Thymus (tissue), 14 donors: ENCODE results near the gene KCNJ14. TPM values are rescaled to one million over a fixed set of nuclear protein-coding genes. Genes with fewer than 3 reads are reported as not detected.

Experiments used
- DNase-seq, 9 donors: peaks; one replicate each; pipeline ENCODE4 v3.0.0-alpha.2; 2013; ENCODE audit warnings: low spot score in 9 of 9, low read depth in 6 of 9, missing footprints in 1 of 9
- H3K27ac ChIP-seq, 2 donors: one replicate each; pipeline ENCODE4 v1.5.1; 2013; ENCODE audit warnings: control low read depth in 1 of 2, low read depth in 1 of 2, low read length in 1 of 2, mild to moderate bottlenecking in 1 of 2, moderate library complexity in 1 of 2
- H3K27me3 ChIP-seq, 2 donors: one replicate each; pipeline ENCODE4 v1.5.1; 2013; ENCODE audit warnings: low read length in 1 of 2; ENCODE audit not compliant: control insufficient read depth in 2 of 2, insufficient read depth in 1 of 2
- H3K36me3 ChIP-seq, 2 donors: one replicate each; pipeline ENCODE4 v1.5.1; 2013; ENCODE audit warnings: low read length in 1 of 2, mild to moderate bottlenecking in 1 of 2, moderate library complexity in 1 of 2; ENCODE audit not compliant: control insufficient read depth in 2 of 2, insufficient read depth in 2 of 2
- H3K4me1 ChIP-seq, 2 donors: one replicate each; pipeline ENCODE4 v1.5.1; 2013; ENCODE audit warnings: low read length in 2 of 2; ENCODE audit not compliant: control insufficient read depth in 2 of 2, insufficient read depth in 2 of 2
- H3K4me3 ChIP-seq, 2 donors: one replicate each; pipeline ENCODE4 v1.5.1; 2013; ENCODE audit warnings: low read length in 2 of 2, control low read depth in 1 of 2, mild to moderate bottlenecking in 1 of 2
- H3K9me3 ChIP-seq, 2 donors: one replicate each; pipeline ENCODE4 v1.5.1; 2013; ENCODE audit warnings: low read length in 1 of 2, mild to moderate bottlenecking in 1 of 2; ENCODE audit not compliant: control insufficient read depth in 2 of 2, insufficient read depth in 1 of 2
- WGBS: extraction: QIAGEN DNeasy Blood & Tissue Kit; methylation state at CpG from one replicate; pipeline ENCODE4 v1.1.7; 2013; 5-methylcytosine and 5-hydroxymethylcytosine counted together
- long read RNA-seq, 10 donors: transcript quantifications; one replicate each; lab custom pipeline, GENCODE V29; 2026
- polyA plus RNA-seq: library from polyadenylated mRNA; stranded (reverse); fragments of 200-250 nt; gene quantifications from one replicate; pipeline ENCODE4 v1.2.3, GENCODE V29; 2013
- total RNA-seq: library from RNA; stranded (reverse); fragments of 120-200 nt; gene quantifications from one replicate; pipeline ENCODE4 v1.2.4, GENCODE V29; 2013
- donor health status: healthy.

The KCNJ14 gene
- total RNA-seq, result 0.19 TPM
- 0.78 TPM for polyA plus RNA-seq
- long read RNA-seq, donor 1, result 0 reads
- long read RNA-seq, donor 2, result 0 reads
- long read RNA-seq, donor 3, result 0 reads
- long read RNA-seq, donor 4, result 0 reads
- long read RNA-seq, donor 5, result 0 reads
- long read RNA-seq, donor 6, result 0 reads
- long read RNA-seq, donor 7, result 0 reads
- long read RNA-seq, donor 8, result 0 reads
- long read RNA-seq, donor 9, result 0 reads
- long read RNA-seq, donor 10, result 0 reads

DNA sequence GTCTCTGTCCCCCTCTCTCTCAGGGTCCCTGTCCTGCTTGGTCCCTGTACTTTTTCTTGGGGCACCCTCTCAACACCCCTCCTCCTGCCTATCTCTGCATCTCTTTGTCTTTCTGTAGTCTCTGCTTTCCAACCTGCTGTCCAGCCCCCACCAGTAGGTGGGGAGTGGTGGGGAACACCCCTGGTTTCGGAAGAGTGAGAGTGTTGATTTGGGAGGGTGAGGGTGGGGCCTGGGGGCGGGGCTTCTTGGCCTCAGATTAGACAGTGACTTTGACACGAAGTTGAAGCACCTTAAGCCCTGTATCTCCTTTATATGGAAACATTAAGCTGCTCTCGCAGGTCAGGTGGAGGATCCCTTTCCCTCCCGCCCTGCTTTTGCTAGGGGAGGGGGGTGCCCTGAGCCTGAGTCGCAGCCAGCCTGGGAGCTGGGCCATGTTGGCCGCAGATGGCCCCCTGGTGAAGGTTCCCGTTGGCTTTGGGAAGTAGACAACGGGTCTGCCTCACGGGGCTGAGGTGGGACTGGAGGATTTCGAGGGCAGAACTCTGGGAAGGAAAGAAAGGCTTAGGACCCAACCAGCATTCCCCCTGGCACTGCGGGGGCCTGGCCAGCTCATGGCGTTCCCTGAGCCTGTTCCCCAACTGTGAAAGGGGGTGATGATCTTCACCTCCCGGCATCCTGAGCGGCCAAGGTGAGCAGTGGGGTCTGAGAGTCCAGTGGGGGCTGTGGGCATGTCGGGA, at the start of gene KCNJ14:
KCNJ14 (plus strand) TSS at position 404 of the 737 bp plus-strand sequence. CDS start 6,151 bp downstream, outside the sequence.
- Histone ChIP-seq H3K27ac (no peak within 1 kb of the TSS), H3K4me3 (no peak within 1 kb of the TSS), H3K36me3 (peaks cover 60 to 63% of the 10 kb centered on the region in 2 donors), H3K4me1 (no peaks in the 10 kb centered on the region), H3K27me3 (no peaks in the 10 kb centered on the region), H3K9me3 (no peaks in the 10 kb centered on the region)
- WGBS, result 95% methylated on average over 16 of the region's 16 CpGs
- DNase-seq, result no peak

DNA sequence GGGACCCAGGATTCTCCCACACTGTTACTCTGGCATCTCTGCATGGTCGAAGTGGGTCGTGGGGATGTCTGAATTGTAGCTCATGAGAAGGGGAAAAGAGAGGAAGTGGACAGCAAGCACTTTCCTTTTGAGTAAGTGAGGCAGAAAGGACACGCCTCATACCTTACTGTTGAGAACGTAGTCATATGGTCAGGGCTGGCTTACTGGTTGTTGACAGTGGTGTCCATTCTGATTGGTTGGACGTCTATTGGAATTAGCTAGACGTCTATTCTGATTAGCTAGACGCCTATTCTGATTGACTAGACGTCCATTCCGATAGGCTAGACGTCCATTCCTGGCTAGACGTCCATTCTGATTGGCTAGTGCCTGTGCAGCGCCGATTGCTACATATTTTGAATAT, 49.5 kb upstream of the KCNJ14 start:
- no peaks in the 10 kb centered on the region for H3K36me3 ChIP-seq
- H3K27me3 ChIP-seq, result peaks cover 0 to 20% of the 10 kb centered on the region in 2 donors
- WGBS, result 85% methylated on average over 13 of the region's 13 CpGs
- no peak for DNase-seq
- H3K27ac ChIP-seq, result no peak overlapping the region
- no peak overlapping the region for H3K4me3 ChIP-seq
- H3K9me3 ChIP-seq, result no peaks in the 10 kb centered on the region
- peaks cover 0 to 3% of the 10 kb centered on the region in 2 donors for H3K4me1 ChIP-seq

DNA sequence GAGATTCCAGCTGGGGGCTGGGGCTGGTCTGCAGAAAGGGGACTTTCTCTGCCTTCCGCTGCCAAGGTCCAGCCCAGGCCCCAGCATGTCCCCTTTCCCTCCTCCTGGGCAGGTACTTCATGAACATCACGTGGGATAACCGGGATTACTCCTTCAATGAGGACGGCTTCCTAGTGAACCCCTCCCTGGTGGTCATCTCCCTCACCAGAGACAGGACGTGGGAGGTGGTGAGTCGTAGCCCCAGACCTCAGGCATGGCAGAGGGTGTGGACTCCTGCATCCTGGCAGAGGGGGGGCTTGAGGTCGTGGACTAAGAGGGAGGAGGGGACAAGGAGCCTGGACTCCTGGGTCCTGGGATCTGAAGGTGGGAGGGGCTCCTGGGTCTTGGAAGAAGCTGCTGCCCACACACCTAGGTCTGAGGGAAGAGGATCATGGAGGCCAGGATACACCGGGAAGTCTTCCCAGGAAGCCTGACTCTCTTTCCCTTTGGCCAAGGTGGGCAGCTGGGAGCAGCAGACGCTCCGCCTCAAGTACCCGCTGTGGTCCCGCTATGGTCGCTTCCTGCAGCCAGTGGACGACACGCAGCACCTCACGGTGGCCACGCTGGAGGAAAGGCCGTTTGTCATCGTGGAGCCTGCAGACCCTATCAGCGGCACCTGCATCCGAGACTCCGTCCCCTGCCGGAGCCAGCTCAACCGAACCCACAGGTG, 41.3 kb upstream of the KCNJ14 start:
- no peak for DNase-seq
- Histone ChIP-seq H3K4me1 (peaks cover 0 to 9% of the 10 kb centered on the region in 2 donors), H3K4me3 (no peak overlapping the region), H3K27ac (no peak overlapping the region), H3K27me3 (peaks cover 10 to 46% of the 10 kb centered on the region in 2 donors), H3K9me3 (peaks cover 0 to 2% of the 10 kb centered on the region in 2 donors), H3K36me3 (no peaks in the 10 kb centered on the region)
- WGBS, result 70% methylated on average over 24 of the region's 24 CpGs

- WGBS, result 10% methylated on average over 14 of the region's 14 CpGs
- Histone ChIP-seq H3K27ac (no peak overlapping the region), H3K9me3 (peaks cover 0 to 2% of the 10 kb centered on the region in 2 donors), H3K4me3 (no peak overlapping the region), H3K36me3 (no peaks in the 10 kb centered on the region), H3K27me3 (peaks cover 10 to 46% of the 10 kb centered on the region in 2 donors), H3K4me1 (peaks cover 0 to 13% of the 10 kb centered on the region in 2 donors)
- peak in 4 of 9 donors; percentile 19 to 55 (median 50) for DNase-seq
Measured at GRCh38 chr19:48415395-48415794, 40.0 kb upstream of the KCNJ14 start.

DNA sequence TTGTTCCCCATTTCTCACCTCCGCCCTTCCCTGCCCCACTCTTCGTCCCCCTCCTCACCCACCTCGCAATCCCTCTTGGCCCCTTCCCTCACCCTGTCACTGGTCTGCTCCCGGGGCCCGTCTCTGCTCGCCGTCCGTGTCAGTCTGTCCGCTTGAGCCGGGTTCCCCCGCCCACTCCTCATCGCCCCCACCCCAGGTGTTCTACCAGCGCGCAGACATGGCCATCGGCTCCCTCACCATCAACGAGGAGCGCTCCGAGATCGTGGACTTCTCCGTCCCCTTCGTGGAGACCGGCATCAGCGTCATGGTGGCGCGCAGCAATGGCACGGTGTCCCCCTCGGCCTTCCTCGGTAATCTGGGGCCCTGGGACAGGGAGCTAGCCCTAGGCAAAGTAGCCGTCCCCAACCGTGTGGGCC, 39.6 kb upstream of the KCNJ14 start:
- Histone ChIP-seq H3K27me3 (peaks cover 10 to 46% of the 10 kb centered on the region in 2 donors), H3K27ac (no peak overlapping the region), H3K4me3 (no peak overlapping the region), H3K4me1 (peaks cover 0 to 13% of the 10 kb centered on the region in 2 donors), H3K9me3 (peaks cover 0 to 2% of the 10 kb centered on the region in 2 donors), H3K36me3 (no peaks in the 10 kb centered on the region)
- DNase-seq, result no peak
- 35% methylated on average over 30 of the region's 30 CpGs for WGBS

- no peak for DNase-seq
- Histone ChIP-seq H3K9me3 (peaks cover 0 to 2% of the 10 kb centered on the region in 2 donors), H3K4me3 (no peak overlapping the region), H3K36me3 (no peaks in the 10 kb centered on the region), H3K27ac (no peak overlapping the region), H3K4me1 (peaks cover 0 to 13% of the 10 kb centered on the region in 2 donors), H3K27me3 (peaks cover 10 to 46% of the 10 kb centered on the region in 2 donors)
- WGBS, result 93% methylated on average over 7 of the region's 7 CpGs
Measured at GRCh38 chr19:48417421-48417820, 38.0 kb upstream of the KCNJ14 start.

- peaks cover 10 to 45% of the 10 kb centered on the region in 2 donors for H3K27me3 ChIP-seq
- H3K27ac ChIP-seq, result no peak overlapping the region
- peaks cover 0 to 13% of the 10 kb centered on the region in 2 donors for H3K4me1 ChIP-seq
- H3K36me3 ChIP-seq, result no peaks in the 10 kb centered on the region
- peaks cover 0 to 2% of the 10 kb centered on the region in 2 donors for H3K9me3 ChIP-seq
- WGBS, result 78% methylated on average over 6 of the region's 6 CpGs
- DNase-seq, result no peak
- H3K4me3 ChIP-seq, result no peak overlapping the region
Measured at GRCh38 chr19:48418317-48419064, 36.9 kb upstream of the KCNJ14 start.

DNA sequence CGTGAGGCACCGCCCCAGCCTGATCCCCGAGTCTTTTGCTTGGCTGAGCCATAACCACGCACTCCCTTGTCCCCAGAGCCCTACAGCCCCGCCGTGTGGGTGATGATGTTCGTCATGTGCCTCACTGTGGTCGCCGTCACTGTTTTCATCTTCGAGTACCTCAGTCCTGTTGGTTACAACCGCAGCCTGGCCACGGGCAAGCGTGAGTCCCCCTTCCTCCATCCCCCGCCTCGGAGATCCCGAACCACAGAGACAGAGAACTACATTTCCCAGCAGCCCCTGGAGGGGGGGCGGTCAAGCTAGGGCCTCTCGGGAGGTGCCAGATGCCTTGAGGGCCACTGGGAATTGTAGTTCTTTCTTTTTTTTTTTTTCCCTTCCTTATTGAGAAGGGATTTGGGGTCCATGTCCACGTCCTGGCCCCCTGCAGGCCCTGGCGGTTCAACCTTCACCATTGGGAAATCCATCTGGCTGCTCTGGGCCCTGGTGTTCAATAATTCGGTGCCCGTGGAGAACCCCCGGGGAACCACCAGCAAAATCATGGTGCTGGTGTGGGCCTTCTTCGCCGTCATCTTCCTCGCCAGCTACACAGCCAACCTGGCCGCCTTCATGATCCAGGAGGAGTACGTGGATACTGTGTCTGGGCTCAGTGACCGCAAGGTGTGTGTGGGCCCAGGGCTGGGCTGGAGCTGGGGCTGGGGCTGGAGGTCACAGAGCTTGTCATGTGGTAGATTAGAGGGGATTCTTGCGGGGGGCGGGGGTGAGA, 36.0 kb upstream of the KCNJ14 start:
- 59% methylated on average over 31 of the region's 31 CpGs for WGBS
- H3K36me3 ChIP-seq, result no peaks in the 10 kb centered on the region
- H3K4me3 ChIP-seq, result no peak overlapping the region
- peaks cover 0 to 2% of the 10 kb centered on the region in 2 donors for H3K9me3 ChIP-seq
- peaks cover 8 to 36% of the 10 kb centered on the region in 2 donors for H3K27me3 ChIP-seq
- peak in 7 of 9 donors; percentile 25 to 78 (median 53) for DNase-seq
- H3K27ac ChIP-seq, result no peak overlapping the region
- H3K4me1 ChIP-seq, result peaks cover 0 to 13% of the 10 kb centered on the region in 2 donors
